ENCODE measurements around the gene CPM. TPM values are rescaled to one million over a fixed set of nuclear protein-coding genes. Genes with fewer than 3 reads are reported as not detected.

The CPM gene
- polyA plus RNA-seq, 3 donors: 8.4 to 32.4 (median 26.2) TPM

DNA sequence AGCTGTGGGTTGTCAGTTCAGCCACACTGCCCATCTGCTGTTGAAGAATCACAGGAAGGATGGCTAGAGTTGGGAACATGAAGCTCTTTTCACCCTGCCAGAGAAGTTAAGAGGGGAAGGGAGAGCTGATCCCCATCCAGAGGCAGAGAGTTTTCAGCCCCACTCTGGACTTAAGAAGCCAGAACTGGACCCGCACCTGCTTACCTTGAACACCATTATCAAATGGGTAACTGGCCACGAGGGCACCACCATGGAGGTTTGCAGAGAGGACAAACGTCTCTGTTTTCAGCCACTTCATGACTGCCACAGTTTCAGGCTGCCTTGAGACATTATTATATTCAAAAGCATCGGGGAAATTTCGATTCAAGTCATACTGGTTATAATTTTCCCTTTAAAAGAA lies 63.0 kb downstream of the CPM start:
- Mint-ChIP-seq H3K4me3 (no peak overlapping the region), H3K4me1 (peaks cover 4% of the 10 kb centered on the region), H3K9me3 (peaks cover 0 to 3% (median 0%) of the 10 kb centered on the region in 7 donors), H3K27me3 (ENCODE audit: low read depth in 3 of 3) (no peaks in the 10 kb centered on the region), H3K36me3 (peaks cover 47 to 68% of the 10 kb centered on the region in 2 donors), H3K27ac (peak overlapping the region in 1 of 7 donors; percentile 23)
- no peak overlapping the region for H3K27ac ChIP-seq (ENCODE audit: low read depth in 1 of 2, low read length in 2 of 2)
- H3K4me2 ChIP-seq (replicated peaks; ENCODE audit: extremely low read depth, low read length, poor library complexity, severe bottlenecking): no peak overlapping the region
- TF ChIP-seq, protein P1, sequence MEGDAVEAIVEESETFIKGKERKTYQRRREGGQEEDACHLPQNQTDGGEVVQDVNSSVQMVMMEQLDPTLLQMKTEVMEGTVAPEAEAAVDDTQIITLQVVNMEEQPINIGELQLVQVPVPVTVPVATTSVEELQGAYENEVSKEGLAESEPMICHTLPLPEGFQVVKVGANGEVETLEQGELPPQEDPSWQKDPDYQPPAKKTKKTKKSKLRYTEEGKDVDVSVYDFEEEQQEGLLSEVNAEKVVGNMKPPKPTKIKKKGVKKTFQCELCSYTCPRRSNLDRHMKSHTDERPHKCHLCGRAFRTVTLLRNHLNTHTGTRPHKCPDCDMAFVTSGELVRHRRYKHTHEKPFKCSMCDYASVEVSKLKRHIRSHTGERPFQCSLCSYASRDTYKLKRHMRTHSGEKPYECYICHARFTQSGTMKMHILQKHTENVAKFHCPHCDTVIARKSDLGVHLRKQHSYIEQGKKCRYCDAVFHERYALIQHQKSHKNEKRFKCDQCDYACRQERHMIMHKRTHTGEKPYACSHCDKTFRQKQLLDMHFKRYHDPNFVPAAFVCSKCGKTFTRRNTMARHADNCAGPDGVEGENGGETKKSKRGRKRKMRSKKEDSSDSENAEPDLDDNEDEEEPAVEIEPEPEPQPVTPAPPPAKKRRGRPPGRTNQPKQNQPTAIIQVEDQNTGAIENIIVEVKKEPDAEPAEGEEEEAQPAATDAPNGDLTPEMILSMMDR (IDR thresholded peaks at IDR 0.05): no peak
- H3K9ac ChIP-seq (ENCODE audit: insufficient read depth, low read length, poor library complexity, severe bottlenecking): no peak overlapping the region
- H4K20me1 ChIP-seq (ENCODE audit: insufficient read depth, low read length): no peaks in the 10 kb centered on the region
- no peak for DNase-seq
- H3K36me3 ChIP-seq (replicated peaks in 1 of 2; ENCODE audit: control insufficient read depth in 1 of 2, insufficient read depth in 2 of 2, low read length in 2 of 2): peaks cover 36 to 68% of the 10 kb centered on the region in 2 donors
- 100% methylated on average over 5 of the region's 5 CpGs for WGBS (ENCODE audit: insufficient coverage)
- H3K4me3 ChIP-seq (replicated peaks in 1 of 3; ENCODE audit: low read depth in 2 of 3, low read length in 3 of 3): no peak overlapping the region
- no peaks in the 10 kb centered on the region for H3K79me2 ChIP-seq (ENCODE audit: insufficient read depth, low read length)
- intact Hi-C loops (cut with micrococcal nuclease): no loop called here
- H2AFZ ChIP-seq (ENCODE audit: insufficient read depth, low read depth, low read length, poor library complexity, severe bottlenecking): no peak overlapping the region
- no peaks in the 10 kb centered on the region for H3K4me1 ChIP-seq (ENCODE audit: control insufficient read depth in 1 of 2, insufficient read depth in 2 of 2, low read length in 2 of 2)
- no peaks in the 10 kb centered on the region for H3K27me3 ChIP-seq (ENCODE audit: control insufficient read depth in 2 of 2, insufficient read depth in 2 of 2, low read length in 2 of 2)
- H3K9me3 ChIP-seq (replicated peaks in 1 of 2; ENCODE audit: control insufficient read depth in 1 of 2, insufficient read depth in 1 of 2, low read length in 2 of 2): no peaks in the 10 kb centered on the region

DNA sequence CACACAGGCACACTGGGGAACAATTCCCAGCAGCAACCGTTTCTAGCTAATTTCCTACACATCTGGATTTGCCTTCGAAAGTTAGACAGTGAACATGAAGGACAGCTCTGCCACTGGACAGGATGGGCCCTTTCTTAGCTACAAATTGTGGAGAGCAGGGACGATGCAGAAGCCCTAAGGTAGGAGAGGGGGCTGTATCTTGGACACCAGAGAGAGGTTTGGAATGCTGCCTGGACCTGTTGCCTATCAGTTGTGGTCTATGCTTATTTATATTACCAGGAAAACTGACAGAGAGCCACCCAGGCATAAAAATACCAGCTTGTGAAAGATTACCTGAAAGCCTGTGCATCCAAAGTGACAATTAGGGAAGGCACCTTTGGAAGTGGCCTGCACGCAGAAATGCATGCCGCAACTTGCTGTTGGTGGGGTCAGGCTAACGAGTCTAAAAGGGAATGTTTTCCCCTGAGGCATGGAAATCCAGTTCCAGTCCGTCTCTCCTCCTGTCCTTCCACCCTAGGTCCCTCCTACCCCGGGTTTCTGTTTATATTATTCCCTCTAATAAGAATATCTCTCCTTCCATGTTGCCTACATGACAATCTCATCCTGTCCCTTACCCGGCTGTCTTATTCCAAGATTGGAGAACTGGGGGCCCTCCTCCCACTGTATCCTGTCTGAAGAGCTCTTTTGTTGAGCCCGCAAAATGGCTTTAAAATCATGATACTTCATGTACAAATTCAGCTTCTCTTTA lies 64.8 kb downstream of the CPM start:
- DNase-seq: no peak
- Mint-ChIP-seq H3K27ac (peak overlapping the region in 2 of 7 donors; percentile 24 to 42), H3K4me3 (no peak overlapping the region), H3K4me1 (peaks cover 4% of the 10 kb centered on the region), H3K36me3 (peaks cover 44 to 62% of the 10 kb centered on the region in 2 donors), H3K9me3 (no peaks in the 10 kb centered on the region), H3K27me3 (ENCODE audit: low read depth in 3 of 3) (no peaks in the 10 kb centered on the region)
- WGBS (ENCODE audit: insufficient coverage): 94% methylated on average over 5 of the region's 10 CpGs
- H3K4me1 ChIP-seq (ENCODE audit: control insufficient read depth in 1 of 2, insufficient read depth in 2 of 2, low read length in 2 of 2): no peaks in the 10 kb centered on the region
- H3K4me2 ChIP-seq (replicated peaks; ENCODE audit: extremely low read depth, low read length, poor library complexity, severe bottlenecking): no peak overlapping the region
- H3K27me3 ChIP-seq (ENCODE audit: control insufficient read depth in 2 of 2, insufficient read depth in 2 of 2, low read length in 2 of 2): no peaks in the 10 kb centered on the region
- TF ChIP-seq, protein P1 (IDR thresholded peaks at IDR 0.05): no peak
- no peak overlapping the region for H2AFZ ChIP-seq (ENCODE audit: insufficient read depth, low read depth, low read length, poor library complexity, severe bottlenecking)
- H3K36me3 ChIP-seq (replicated peaks in 1 of 2; ENCODE audit: control insufficient read depth in 1 of 2, insufficient read depth in 2 of 2, low read length in 2 of 2): peaks cover 36 to 73% of the 10 kb centered on the region in 2 donors
- H3K9me3 ChIP-seq (replicated peaks in 1 of 2; ENCODE audit: control insufficient read depth in 1 of 2, insufficient read depth in 1 of 2, low read length in 2 of 2): no peaks in the 10 kb centered on the region
- H3K79me2 ChIP-seq (ENCODE audit: insufficient read depth, low read length): no peaks in the 10 kb centered on the region
- H3K27ac ChIP-seq (ENCODE audit: low read depth in 1 of 2, low read length in 2 of 2): no peak overlapping the region
- H3K9ac ChIP-seq (ENCODE audit: insufficient read depth, low read length, poor library complexity, severe bottlenecking): no peak overlapping the region
- no peaks in the 10 kb centered on the region for H4K20me1 ChIP-seq (ENCODE audit: insufficient read depth, low read length)
- intact Hi-C loops (cut with micrococcal nuclease): loop anchor here (5.0 to 10.0 kb wide), 2 partner anchors 377 to 384 kb away; no protein-coding TSS in a partner anchor
- H3K4me3 ChIP-seq (replicated peaks in 1 of 3; ENCODE audit: low read depth in 2 of 3, low read length in 3 of 3): no peak overlapping the region
